ENCODE results near the gene FNDC3B.

DNA sequence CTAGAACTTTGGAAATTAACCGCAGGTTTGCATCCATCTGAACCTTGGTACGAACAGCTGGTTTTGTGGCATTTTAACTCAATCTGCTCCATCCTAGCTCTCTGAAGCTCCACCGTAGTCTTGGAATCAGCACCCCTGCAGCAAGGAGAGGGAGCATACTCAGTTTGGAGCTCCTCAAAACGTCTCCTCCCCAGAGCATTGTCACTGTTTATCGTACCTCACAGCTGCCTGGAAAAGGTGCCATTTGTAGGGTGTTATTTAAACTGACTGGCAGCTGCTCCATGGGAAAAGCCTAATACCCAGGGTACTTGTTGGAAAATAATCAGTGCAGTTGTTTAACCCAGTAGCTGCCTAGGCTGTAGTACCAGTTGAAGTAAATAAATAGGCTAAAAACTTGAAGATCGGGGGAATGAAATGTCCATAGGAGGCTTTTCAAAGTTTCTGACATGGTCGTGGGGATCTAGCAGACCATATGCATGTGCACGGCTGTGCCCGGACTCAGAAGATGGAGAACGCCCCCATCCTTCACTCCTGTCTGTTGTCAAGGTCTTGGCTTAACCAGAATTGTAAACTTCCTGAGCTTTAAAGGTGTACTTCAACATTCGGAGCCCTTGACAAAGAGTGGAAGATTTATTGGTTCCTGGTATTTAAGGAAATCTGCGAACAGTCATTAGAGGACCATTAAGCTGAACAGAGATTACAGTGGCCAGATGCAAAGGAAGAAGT is 365.0 kb downstream of the FNDC3B start:
- TF ChIP-seq, protein P1, sequence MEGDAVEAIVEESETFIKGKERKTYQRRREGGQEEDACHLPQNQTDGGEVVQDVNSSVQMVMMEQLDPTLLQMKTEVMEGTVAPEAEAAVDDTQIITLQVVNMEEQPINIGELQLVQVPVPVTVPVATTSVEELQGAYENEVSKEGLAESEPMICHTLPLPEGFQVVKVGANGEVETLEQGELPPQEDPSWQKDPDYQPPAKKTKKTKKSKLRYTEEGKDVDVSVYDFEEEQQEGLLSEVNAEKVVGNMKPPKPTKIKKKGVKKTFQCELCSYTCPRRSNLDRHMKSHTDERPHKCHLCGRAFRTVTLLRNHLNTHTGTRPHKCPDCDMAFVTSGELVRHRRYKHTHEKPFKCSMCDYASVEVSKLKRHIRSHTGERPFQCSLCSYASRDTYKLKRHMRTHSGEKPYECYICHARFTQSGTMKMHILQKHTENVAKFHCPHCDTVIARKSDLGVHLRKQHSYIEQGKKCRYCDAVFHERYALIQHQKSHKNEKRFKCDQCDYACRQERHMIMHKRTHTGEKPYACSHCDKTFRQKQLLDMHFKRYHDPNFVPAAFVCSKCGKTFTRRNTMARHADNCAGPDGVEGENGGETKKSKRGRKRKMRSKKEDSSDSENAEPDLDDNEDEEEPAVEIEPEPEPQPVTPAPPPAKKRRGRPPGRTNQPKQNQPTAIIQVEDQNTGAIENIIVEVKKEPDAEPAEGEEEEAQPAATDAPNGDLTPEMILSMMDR (IDR thresholded peaks at IDR 0.05), result no peak
- TF ChIP-seq POLR2A (IDR thresholded peaks at IDR 0.05) (no peak), EP300 (IDR thresholded peaks at IDR 0.05) (no peak)
